ENCODE results near the gene NF1. TPM values are rescaled to one million over a fixed set of nuclear protein-coding genes. Genes with fewer than 3 reads are reported as not detected.
A peak's percentile ranks its signal among the peaks of the same experiment; 100 is the strongest.

NF1 gene
- total RNA-seq, 2 experiments from 2014 or later: 22.1 to 26.2 TPM

DNA sequence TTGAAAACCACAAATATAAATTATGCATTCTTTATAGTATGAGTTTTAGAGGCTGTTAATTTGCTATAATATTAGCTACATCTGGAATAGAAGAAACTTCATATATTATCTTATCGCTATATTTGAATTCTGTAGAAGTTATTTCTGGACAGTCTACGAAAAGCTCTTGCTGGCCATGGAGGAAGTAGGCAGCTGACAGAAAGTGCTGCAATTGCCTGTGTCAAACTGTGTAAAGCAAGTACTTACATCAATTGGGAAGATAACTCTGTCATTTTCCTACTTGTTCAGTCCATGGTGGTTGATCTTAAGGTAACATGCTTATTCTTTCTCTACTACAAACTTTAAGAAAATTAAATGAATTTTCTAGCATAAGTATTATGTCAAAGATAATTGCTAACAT, 105.5 kb downstream of the NF1 start:
- Mint-ChIP-seq H3K27me3 (no peaks in the 10 kb centered on the region), H3K36me3 (ENCODE audit: low read depth) (no peaks in the 10 kb centered on the region)
- CTCF ChIA-PET: interaction anchor here (0.5 to 2.6 kb wide), 2 partner anchors 16 to 35 kb away, joined by 3 to 16 read pairs; no protein-coding TSS in a partner anchor

DNA sequence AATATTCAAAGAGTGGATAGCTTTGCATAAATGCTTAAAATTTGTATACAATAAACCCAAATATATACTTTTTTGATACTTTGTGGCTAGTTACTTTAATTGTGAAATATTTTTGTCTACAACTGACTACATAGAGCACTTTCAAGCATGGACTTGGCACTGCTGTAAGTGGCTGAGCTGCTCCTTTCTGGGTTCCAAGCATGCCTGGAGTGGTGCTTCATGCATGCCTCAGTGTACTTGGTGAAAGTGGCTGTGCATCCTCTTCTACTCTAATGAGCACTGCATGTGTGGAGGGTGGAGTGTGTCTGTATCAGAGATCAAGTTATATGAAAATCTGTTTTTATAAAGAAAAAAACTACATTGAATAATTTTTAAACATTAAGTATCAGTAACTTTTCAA, 108.2 kb downstream of the NF1 start:
- intact Hi-C loops (cut with DNase I, micrococcal nuclease): no loop called here
- no peak overlapping the region for H3K27ac Mint-ChIP-seq
- H3K4me3 Mint-ChIP-seq: no peak overlapping the region
- H3K4me1 Mint-ChIP-seq: peaks cover 3% of the 10 kb centered on the region
- ATAC-seq (no peak), DNase-seq (no peak)
- POLR2A ChIA-PET: no interaction called here
- CTCF ChIA-PET: no interaction called here
- no peaks in the 10 kb centered on the region for H3K27me3 Mint-ChIP-seq
- H3K36me3 Mint-ChIP-seq (ENCODE audit: low read depth): no peaks in the 10 kb centered on the region
- no peaks in the 10 kb centered on the region for H3K9me3 Mint-ChIP-seq (ENCODE audit: low read depth)

More for the DNA sequence above, 105.5 kb downstream of the NF1 start:
- DNase-seq: no peak
- H3K4me1 Mint-ChIP-seq: peaks cover 3% of the 10 kb centered on the region
- H3K9me3 Mint-ChIP-seq (ENCODE audit: low read depth): no peaks in the 10 kb centered on the region
- POLR2A ChIA-PET: no interaction called here
- H3K4me3 Mint-ChIP-seq: no peak overlapping the region
- no peak overlapping the region for H3K27ac Mint-ChIP-seq
- no peak for ATAC-seq
- intact Hi-C loops (cut with DNase I, micrococcal nuclease): no loop called here

DNA sequence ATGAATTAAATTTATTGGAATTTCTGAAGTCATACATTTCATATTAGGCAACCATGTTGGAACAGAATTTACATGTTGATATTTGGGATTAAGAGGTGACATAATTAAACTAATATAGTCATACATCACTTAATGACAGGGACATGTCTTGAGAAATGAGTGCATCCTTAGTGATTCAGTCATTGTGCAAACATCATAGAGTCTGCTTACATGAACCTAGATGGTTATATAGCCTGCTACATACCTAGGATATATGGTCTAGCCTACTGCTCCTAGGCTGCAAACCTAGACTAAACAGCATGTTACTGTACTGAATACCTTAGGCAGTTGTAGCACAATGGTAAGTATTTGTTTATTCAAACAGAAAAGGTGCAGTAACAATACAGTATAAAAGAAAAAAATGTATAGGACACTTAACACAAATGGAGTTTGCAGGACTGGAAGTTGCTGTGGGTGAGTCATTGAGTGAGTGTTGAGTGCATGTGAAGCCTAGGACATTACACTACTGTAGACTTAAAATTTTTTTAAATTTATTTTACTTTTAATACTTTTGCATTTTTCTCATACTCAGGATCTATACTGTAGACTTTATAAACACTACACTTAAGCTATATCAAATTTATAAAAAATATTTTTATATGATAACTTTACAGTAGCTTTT, 116.7 kb downstream of the NF1 start:
- ChIA-PET POLR2A (no interaction called here), CTCF (no interaction called here)
- H3K9me3 Mint-ChIP-seq (ENCODE audit: low read depth): no peaks in the 10 kb centered on the region
- H3K4me3 Mint-ChIP-seq: no peak overlapping the region
- DNase-seq (no peak), ATAC-seq (no peak)
- no peaks in the 10 kb centered on the region for H3K36me3 Mint-ChIP-seq (ENCODE audit: low read depth)
- no peak overlapping the region for H3K27ac Mint-ChIP-seq
- intact Hi-C loops (cut with DNase I, micrococcal nuclease): loop anchor here in 1 of 2 experiments (10.0 kb wide), 1 partner anchor 307 kb away; the partner anchor contains the start of gene TEFM
- H3K27me3 Mint-ChIP-seq: no peaks in the 10 kb centered on the region
- H3K4me1 Mint-ChIP-seq: no peaks in the 10 kb centered on the region

DNA sequence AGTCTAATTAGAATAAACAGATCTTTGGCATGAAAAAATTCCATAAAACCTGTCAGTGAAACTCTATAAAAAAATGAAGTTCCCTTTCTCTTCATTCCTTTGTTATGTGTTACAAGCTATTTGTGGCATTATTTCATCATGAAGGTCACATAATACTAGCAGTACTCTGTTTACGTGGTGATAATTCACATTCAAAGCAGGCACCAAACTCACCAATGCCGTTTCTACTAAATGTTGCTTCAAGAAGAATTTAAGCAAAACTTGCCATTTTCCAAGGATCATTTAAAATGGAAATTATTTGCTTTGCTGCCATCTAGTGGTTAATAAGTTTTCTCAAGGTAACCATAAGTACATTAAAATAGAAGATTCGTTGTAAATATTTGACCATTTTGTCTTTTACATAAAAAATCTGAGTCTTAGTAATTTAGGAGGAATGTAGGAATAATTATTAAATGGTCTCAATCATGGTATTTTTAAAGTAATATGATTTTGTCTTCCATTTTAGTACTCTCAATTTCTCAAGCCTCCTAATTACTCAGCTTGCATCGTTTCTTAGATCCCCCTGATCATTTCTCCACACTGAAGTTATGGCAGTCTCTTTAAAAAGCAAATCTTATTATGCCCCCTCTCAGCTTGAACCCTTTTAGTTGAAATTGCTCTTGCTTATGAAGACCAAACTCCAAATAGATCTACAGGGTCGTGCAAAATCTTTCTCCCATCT, 121.4 kb downstream of the NF1 start:
- POLR2A ChIA-PET: no interaction called here
- ATAC-seq: no peak

DNA sequence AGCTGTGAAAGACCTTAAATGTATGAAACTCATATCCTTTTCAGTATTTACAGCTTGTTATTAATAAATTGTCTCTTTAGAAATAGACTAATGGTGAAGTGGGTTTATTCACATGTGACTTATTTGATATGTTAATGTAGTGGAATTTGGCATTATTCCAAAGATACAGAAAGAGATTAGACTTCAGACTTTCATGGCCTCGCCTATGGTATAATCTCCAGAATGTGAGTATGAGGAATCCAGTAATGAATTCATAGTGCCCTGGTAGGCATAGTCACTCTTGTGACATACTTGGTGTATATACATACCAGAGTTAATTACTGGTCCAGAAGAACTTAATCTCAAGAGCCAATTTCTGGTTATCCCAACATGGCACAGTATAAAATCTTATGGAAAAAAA, 129.6 kb downstream of the NF1 start:
- DNase-seq (no peak), ATAC-seq (no peak)
- no peak overlapping the region for H3K4me3 Mint-ChIP-seq
- ChIA-PET POLR2A (no interaction called here), CTCF (interaction anchor here (1.2 to 2.1 kb wide), 2 partner anchors 10 to 154 kb away, joined by 3 to 9 read pairs; no protein-coding TSS in a partner anchor)
- H3K36me3 Mint-ChIP-seq (ENCODE audit: low read depth): no peaks in the 10 kb centered on the region
- no peak overlapping the region for H3K27ac Mint-ChIP-seq
- H3K27me3 Mint-ChIP-seq: no peaks in the 10 kb centered on the region
- peaks cover 4% of the 10 kb centered on the region for H3K4me1 Mint-ChIP-seq
- intact Hi-C loops (cut with DNase I, micrococcal nuclease): no loop called here
- H3K9me3 Mint-ChIP-seq (ENCODE audit: low read depth): no peaks in the 10 kb centered on the region

More for the DNA sequence above, 121.4 kb downstream of the NF1 start:
- Mint-ChIP-seq H3K27me3 (no peaks in the 10 kb centered on the region), H3K4me3 (no peak overlapping the region), H3K9me3 (ENCODE audit: low read depth) (no peaks in the 10 kb centered on the region), H3K36me3 (ENCODE audit: low read depth) (no peaks in the 10 kb centered on the region), H3K27ac (no peak overlapping the region), H3K4me1 (no peaks in the 10 kb centered on the region)
- DNase-seq: no peak
- CTCF ChIA-PET: interaction anchor here (0.6 to 3.0 kb wide), 26 partner anchors 9 to 499 kb away, joined by 3 to 17 read pairs (median 4); partner anchors contain the start of gene RNF135
- intact Hi-C loops (cut with DNase I, micrococcal nuclease): loop anchor here (1.0 to 10.0 kb wide), 7 partner anchors 120 to 311 kb away; partner anchors contain the start of gene TEFM (in 1 of the 2)

DNA sequence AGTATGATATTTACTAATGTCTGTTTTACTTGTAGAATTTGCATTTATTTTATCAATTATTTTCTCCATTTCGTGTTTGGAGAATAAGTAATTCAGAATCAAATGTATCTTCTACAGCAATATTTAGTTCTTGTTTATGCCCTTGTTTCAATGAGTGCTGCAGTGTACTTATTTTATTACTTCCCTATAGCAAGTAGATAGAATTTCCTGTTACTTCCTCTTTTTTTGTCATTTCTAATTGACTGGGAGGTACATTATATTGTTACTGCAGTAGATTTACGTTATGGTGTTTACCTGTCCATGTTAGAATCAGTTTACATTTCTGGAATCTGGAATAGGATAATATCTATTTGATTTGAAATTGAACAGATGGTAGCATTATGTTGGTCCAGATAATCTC, 131.1 kb downstream of the NF1 start:
- DNase-seq (no peak), ATAC-seq (no peak)
- H3K27ac Mint-ChIP-seq: no peak overlapping the region
- H3K36me3 Mint-ChIP-seq (ENCODE audit: low read depth): no peaks in the 10 kb centered on the region
- no peaks in the 10 kb centered on the region for H3K9me3 Mint-ChIP-seq (ENCODE audit: low read depth)
- ChIA-PET POLR2A (no interaction called here), CTCF (interaction anchor here (2.2 kb wide), 1 partner anchor 10 kb away, joined by 8 read pairs; no protein-coding TSS in a partner anchor)
- intact Hi-C loops (cut with DNase I, micrococcal nuclease): no loop called here
- H3K27me3 Mint-ChIP-seq: no peaks in the 10 kb centered on the region
- H3K4me3 Mint-ChIP-seq: no peak overlapping the region
- H3K4me1 Mint-ChIP-seq: peaks cover 4% of the 10 kb centered on the region

DNA sequence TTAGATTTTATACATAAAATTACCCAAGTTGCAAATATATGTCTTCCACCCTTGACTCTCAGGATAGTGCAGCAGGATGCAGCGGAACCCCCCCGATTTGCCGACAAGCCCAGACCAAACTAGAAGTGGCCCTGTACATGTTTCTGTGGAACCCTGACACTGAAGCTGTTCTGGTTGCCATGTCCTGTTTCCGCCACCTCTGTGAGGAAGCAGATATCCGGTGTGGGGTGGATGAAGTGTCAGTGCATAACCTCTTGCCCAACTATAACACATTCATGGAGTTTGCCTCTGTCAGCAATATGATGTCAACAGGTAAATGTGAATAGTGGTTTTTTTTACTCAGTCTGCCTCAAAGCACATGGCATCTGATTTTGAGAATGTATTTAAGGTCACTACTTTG, 131.6 kb downstream of the NF1 start:
- ATAC-seq (no peak), DNase-seq (peak; percentile 8)
- H3K27me3 Mint-ChIP-seq: no peaks in the 10 kb centered on the region
- ChIA-PET CTCF (interaction anchor here (0.7 to 2.2 kb wide), 3 partner anchors 10 to 18 kb away, joined by 3 to 8 read pairs (median 3); no protein-coding TSS in a partner anchor), POLR2A (no interaction called here)
- no peaks in the 10 kb centered on the region for H3K36me3 Mint-ChIP-seq (ENCODE audit: low read depth)
- H3K4me1 Mint-ChIP-seq: peaks cover 4% of the 10 kb centered on the region
- intact Hi-C loops (cut with DNase I, micrococcal nuclease): no loop called here
- H3K27ac Mint-ChIP-seq: no peak overlapping the region
- no peaks in the 10 kb centered on the region for H3K9me3 Mint-ChIP-seq (ENCODE audit: low read depth)
- H3K4me3 Mint-ChIP-seq: no peak overlapping the region

DNA sequence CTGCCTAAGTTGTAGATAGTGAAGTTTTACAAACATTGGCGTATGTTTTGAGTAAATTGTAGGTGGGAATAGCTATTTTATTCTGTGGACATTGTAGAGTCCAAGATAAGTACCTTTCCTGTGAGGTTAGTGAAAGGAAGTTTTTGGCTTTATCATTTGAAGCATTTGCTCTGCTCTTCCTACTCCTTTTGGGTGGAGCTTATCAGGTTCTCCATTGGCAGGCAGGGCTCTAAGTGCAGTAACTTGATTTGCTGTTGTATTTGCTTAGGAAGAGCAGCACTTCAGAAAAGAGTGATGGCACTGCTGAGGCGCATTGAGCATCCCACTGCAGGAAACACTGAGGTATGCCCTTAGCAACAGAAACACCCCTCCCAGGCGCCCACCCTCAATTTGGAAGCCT, 132.2 kb downstream of the NF1 start:
- no peaks in the 10 kb centered on the region for H3K9me3 Mint-ChIP-seq (ENCODE audit: low read depth)
- no peaks in the 10 kb centered on the region for H3K27me3 Mint-ChIP-seq
- H3K4me1 Mint-ChIP-seq: peaks cover 4% of the 10 kb centered on the region
- ChIA-PET POLR2A (no interaction called here), CTCF (interaction anchor here (0.7 to 2.2 kb wide), 3 partner anchors 11 to 17 kb away, joined by 3 to 8 read pairs (median 3); no protein-coding TSS in a partner anchor)
- intact Hi-C loops (cut with DNase I, micrococcal nuclease): no loop called here
- no peak overlapping the region for H3K4me3 Mint-ChIP-seq
- DNase-seq: no peak
- H3K36me3 Mint-ChIP-seq (ENCODE audit: low read depth): peaks cover 3% of the 10 kb centered on the region
- ATAC-seq: no peak
- H3K27ac Mint-ChIP-seq: no peak overlapping the region

DNA sequence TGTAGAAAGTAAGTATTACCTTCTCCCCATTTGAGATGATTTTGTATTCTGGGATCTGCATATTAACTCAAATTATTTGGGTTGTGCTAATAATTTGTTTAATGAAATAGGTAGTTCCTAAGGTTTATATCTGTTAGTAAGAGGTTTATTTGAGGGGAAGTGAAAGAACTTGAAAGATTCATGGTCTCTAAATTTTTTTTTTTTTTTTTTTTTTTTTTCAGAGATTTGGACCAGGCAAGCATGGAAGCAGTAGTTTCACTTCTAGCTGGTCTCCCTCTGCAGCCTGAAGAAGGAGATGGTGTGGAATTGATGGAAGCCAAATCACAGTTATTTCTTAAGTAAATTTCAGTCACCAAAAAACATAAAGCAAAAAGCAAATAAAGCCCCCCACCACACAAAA, 137.1 kb downstream of the NF1 start:
- Mint-ChIP-seq H3K27me3 (no peaks in the 10 kb centered on the region), H3K27ac (no peak overlapping the region), H3K36me3 (ENCODE audit: low read depth) (peaks cover 14% of the 10 kb centered on the region), H3K9me3 (ENCODE audit: low read depth) (no peaks in the 10 kb centered on the region), H3K4me3 (no peak overlapping the region), H3K4me1 (no peaks in the 10 kb centered on the region)
- DNase-seq: no peak
- ChIA-PET CTCF (no interaction called here), POLR2A (no interaction called here)
- intact Hi-C loops (cut with DNase I, micrococcal nuclease): no loop called here
- no peak for ATAC-seq

DNA sequence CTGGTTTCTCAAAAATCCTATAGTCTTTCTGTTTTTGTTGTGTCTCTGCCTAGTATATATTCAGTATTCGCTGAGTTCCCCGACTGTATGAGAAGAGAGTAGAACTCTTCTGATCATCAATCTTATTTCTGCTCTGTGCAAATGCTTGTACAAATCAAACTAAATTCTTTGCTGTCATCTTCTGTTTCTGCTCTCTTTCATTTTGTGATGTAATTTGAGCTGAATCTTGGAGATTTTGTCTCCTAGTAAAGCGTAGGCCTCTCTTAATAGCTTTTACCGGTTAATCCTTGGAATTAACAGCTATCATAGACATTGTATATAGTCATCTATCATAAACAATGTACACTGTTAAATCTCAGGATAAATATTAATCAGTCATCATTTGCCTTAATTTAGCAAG, 140.3 kb downstream of the NF1 start:
- Mint-ChIP-seq H3K27me3 (no peaks in the 10 kb centered on the region), H3K27ac (no peak overlapping the region), H3K4me3 (no peak overlapping the region), H3K36me3 (ENCODE audit: low read depth) (peaks cover 14% of the 10 kb centered on the region), H3K4me1 (no peaks in the 10 kb centered on the region), H3K9me3 (ENCODE audit: low read depth) (no peaks in the 10 kb centered on the region)
- no peak for ATAC-seq
- no peak for DNase-seq
- ChIA-PET CTCF (interaction anchor here (0.5 to 1.8 kb wide), 6 partner anchors 12 to 72 kb away, joined by 3 to 7 read pairs (median 4); no protein-coding TSS in a partner anchor), POLR2A (no interaction called here)
- intact Hi-C loops (cut with DNase I, micrococcal nuclease): no loop called here

DNA sequence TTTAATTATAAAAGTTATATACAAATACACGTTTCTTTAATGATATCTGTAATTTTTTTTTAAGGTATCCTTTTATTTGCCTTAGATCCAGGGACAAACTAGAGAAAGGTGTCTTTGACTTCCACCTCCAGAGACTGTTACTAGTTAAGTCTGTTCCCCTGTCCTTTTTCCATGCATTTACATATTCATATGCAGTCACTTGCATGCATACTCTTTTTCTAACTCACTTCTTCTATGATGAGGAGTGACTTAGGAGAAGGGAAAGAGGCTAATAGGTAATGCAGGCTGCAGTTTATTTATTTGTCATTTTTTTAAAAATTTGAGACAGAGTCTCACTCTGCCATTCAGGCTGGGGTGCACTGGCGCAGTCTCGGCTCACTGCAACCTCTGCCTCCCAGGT, 141.4 kb downstream of the NF1 start:
- intact Hi-C loops (cut with DNase I, micrococcal nuclease): no loop called here
- H3K4me1 Mint-ChIP-seq: peaks cover 1% of the 10 kb centered on the region
- ATAC-seq (no peak), DNase-seq (no peak)
- peaks cover 21% of the 10 kb centered on the region for H3K36me3 Mint-ChIP-seq (ENCODE audit: low read depth)
- no peaks in the 10 kb centered on the region for H3K27me3 Mint-ChIP-seq
- ChIA-PET POLR2A (no interaction called here), CTCF (interaction anchor here (1.0 kb wide), 2 partner anchors 11 to 27 kb away, joined by 3 to 4 read pairs; no protein-coding TSS in a partner anchor)
- H3K27ac Mint-ChIP-seq: no peak overlapping the region
- no peak overlapping the region for H3K4me3 Mint-ChIP-seq
- no peaks in the 10 kb centered on the region for H3K9me3 Mint-ChIP-seq (ENCODE audit: low read depth)

DNA sequence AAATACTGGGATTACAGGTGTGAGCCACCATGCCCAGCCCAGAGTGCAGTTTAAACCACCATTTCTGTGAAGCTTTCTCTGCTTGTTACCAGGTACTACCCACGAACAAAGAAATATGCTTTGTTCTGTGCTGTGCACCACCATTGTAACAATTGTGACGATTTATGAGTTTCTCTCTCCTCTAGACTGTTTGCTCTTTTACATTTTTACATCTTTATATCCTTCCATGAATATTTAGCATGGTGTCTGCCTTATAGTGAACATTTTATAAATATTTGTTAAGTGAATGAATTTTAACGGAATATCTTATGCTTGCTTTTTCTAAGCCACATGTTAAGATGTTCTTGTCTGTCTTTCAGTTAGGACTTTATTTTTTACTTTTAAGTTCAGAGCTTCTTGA, 141.9 kb downstream of the NF1 start:
- Mint-ChIP-seq H3K27ac (no peak overlapping the region), H3K27me3 (no peaks in the 10 kb centered on the region), H3K4me3 (no peak overlapping the region), H3K36me3 (ENCODE audit: low read depth) (peaks cover 25% of the 10 kb centered on the region), H3K4me1 (peaks cover 6% of the 10 kb centered on the region), H3K9me3 (ENCODE audit: low read depth) (no peaks in the 10 kb centered on the region)
- ATAC-seq: no peak
- POLR2A ChIA-PET: no interaction called here
- DNase-seq: no peak
- CTCF ChIA-PET: interaction anchor here (0.6 kb wide), 1 partner anchor 51 kb away, joined by 3 read pairs; no protein-coding TSS in a partner anchor
- intact Hi-C loops (cut with DNase I, micrococcal nuclease): no loop called here

Data from activated CD4-positive, alpha-beta T cell treated with anti-CD3 and anti-CD28 coated beads for 36 hours (primary cell).